RWPE1 (cell line): ENCODE data around the gene ERC2.

Experiments
- CTCF ChIA-PET: fragments of 350-600 bp; sonication (Branson Sonifier 250); formaldehyde crosslinking; extraction: SDS; loops from one replicate; lab custom pipeline; 2021; lab: Yijun Ruan, JAX
- POLR2A ChIA-PET: fragments of 400-600 bp; formaldehyde crosslinking; extraction: SDS; loops from one replicate; lab custom pipeline; 2020; ENCODE audit warnings: antibody characterized with exemption; ENCODE audit not compliant: low non-redundant PET; lab: Yijun Ruan, JAX
- DNase-seq: peaks from one replicate; pipeline ENCODE4 v3.0.0; 2012; ENCODE audit warnings: low spot score
- H3K27ac ChIP-seq: fragments of 450-650 bp; 2 replicates; pipeline ENCODE4 v1.5.1; 2017
- CTCF ChIP-seq: fragments of 450-650 bp; conservative IDR thresholded peaks from 2 replicates; pipeline ENCODE4 v1.5.1; 2017; ENCODE audit warnings: low read depth, mild to moderate bottlenecking

ERC2 gene

DNA sequence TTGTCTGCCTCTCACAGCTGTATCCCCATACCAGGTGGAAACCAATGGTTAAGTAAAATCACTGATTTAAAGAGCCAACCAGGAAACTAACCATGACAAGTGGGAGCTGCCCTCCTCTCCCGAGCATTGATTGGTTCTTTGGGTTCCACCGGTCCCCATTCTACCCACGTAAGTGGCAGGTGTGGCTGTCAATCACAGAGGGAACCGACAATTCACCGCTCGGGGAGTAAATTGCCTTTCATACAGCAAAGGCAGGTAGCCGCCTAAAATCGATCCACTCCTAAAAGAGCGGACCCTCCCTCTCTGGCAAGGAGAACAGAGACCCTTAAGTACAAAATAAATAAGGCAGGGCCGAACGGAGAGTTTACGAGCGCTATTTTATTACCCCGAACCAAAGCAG is 1.2 kb downstream of the ERC2 start:
- no peak for TF ChIP-seq CTCF
- DNase-seq, result peak; percentile 93
- no peak overlapping the region for H3K27ac ChIP-seq
- ChIA-PET POLR2A (no interaction called here), CTCF (interaction anchor here (0.7 to 0.8 kb wide), 2 partner anchors 20 to 299 kb away, joined by 4 to 7 read pairs; no protein-coding TSS in a partner anchor)

DNA sequence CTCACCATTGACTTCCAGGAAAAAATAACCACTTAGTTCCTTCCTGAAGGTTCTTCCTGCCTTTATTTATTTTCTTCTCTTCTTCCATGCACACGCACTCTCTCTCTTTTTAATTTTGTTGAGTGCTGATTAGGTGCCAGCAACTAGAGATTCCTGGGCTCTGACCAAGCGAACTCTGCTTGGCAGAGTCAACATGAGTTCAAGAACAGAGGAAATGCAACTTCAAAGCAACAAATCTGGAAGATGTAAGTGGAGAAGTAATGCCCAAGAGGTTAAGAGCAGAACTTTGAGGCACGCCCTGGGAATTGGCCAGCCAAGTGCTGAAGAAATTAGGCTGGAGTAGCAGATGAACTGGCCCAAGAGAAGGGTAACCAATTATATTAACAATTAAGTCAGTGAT is 8.5 kb downstream of the ERC2 start:
- no peak overlapping the region for H3K27ac ChIP-seq
- TF ChIP-seq CTCF, result no peak
- CTCF ChIA-PET, result no interaction called here
- DNase-seq, result no peak
- POLR2A ChIA-PET, result no interaction called here

- no peak for TF ChIP-seq CTCF
- DNase-seq, result no peak
- ChIA-PET POLR2A (no interaction called here), CTCF (interaction anchor here (0.7 kb wide), 1 partner anchor 1156 kb away, joined by 3 read pairs; no protein-coding TSS in a partner anchor)
- H3K27ac ChIP-seq, result no peak overlapping the region
Observed at GRCh38 chr3:56459104-56459496, 9.2 kb downstream of the ERC2 start.

DNA sequence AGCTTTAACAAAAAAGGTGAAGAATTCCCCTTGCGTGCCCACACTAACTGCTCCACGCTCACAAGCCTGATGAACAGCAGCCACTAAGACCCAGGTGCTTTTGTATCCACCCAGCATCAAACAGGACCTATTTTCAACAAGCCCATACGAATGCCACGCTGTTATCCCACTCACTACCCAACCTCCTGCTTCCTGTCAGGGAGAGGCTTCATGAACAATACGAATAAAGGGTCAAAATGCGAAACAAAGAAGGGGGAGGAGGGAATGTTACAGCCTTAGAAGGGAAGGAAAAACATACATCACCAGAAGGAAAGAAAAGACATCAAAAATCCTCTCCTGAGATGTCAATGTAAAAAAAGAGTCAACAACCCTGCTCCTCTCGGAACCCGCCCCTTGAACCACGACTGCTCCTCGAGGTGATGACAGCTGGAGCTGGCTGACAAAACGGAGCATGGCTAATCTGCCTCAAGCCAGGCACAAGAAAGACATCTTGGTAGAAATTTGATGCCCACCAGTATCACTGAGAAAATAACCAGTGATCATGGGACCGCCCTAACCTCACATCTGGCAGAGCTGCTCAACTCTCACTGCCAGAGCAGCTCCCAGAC is 9.7 kb downstream of the ERC2 start:
- CTCF ChIA-PET, result interaction anchor here (0.7 kb wide), 1 partner anchor 1155 kb away, joined by 3 read pairs; no protein-coding TSS in a partner anchor
- POLR2A ChIA-PET, result no interaction called here
- DNase-seq, result no peak
- no peak for TF ChIP-seq CTCF
- H3K27ac ChIP-seq, result no peak overlapping the region

GRCh38 chr3:56456117-56456516 is 12.2 kb downstream of the ERC2 start:
- POLR2A ChIA-PET, result no interaction called here
- no peak overlapping the region for H3K27ac ChIP-seq
- no peak for DNase-seq
- TF ChIP-seq CTCF, result no peak
- CTCF ChIA-PET, result no interaction called here

DNA sequence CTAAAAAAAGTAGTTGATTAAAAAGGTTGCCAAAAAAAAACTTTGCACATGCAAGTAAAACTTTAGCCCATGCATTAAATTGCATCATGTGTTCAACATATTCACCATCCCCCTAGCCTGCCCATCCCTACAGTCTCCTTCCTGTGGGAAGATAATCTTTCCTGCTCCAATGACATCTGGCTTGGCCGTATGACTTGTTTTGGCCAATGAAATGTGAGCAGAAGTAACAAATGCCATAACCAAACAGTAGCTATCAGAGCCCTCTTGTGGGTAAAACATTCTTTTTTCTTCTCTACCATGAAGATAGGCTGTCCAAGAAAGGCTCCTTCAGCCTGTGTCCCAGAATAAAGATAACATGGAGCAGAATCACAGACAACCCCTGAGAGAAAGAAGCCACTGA is 15.3 kb downstream of the ERC2 start:
- ChIA-PET CTCF (no interaction called here), POLR2A (no interaction called here)
- TF ChIP-seq CTCF, result no peak
- H3K27ac ChIP-seq, result no peak overlapping the region
- no peak for DNase-seq

GRCh38 chr3:56452085-56452484 is 16.2 kb downstream of the ERC2 start:
- no peak for DNase-seq
- POLR2A ChIA-PET, result no interaction called here

More at GRCh38 chr3:56452085-56452484, 16.2 kb downstream of the ERC2 start:
- H3K27ac ChIP-seq, result no peak overlapping the region
- CTCF ChIA-PET, result no interaction called here
- no peak for TF ChIP-seq CTCF
